ENCODE measurements around the gene TCF4. TPM values are rescaled to one million over a fixed set of nuclear protein-coding genes. Genes with fewer than 3 reads are reported as not detected.

Gene TCF4
- total and polyA plus RNA-seq, 10 donors, result 14.6 to 200 (median 153) TPM

GRCh38 chr18:55353806-55354205 is 234.2 kb downstream of the TCF4 start:
- Histone ChIP-seq H3K9me3 (no peaks in the 10 kb centered on the region), H3K4me3 (no peak overlapping the region), H3K4me1 (peaks cover 0 to 12% (median 0%) of the 10 kb centered on the region in 6 donors), H3K27ac (no peak overlapping the region), H3K27me3 (replicated peaks in 1 of 7) (no peaks in the 10 kb centered on the region), H3K36me3 (no peaks in the 10 kb centered on the region)
- intact Hi-C loops (cut with DNase I; ENCODE audit: low total_unique reads), result no loop called here
- TF ChIP-seq CTCF (IDR thresholded peaks at IDR 0.05 in 8 of 11, conservative IDR thresholded peaks at IDR 0.05 in 3 of 11) (no peak), POLR2AphosphoS5 (IDR thresholded peaks at IDR 0.05) (no peak), POLR2A (IDR thresholded peaks at IDR 0.05) (no peak)
- 20 to 52% (median 33%) methylated on average over 3 of the region's 3 CpGs for WGBS, 5 donors
- DNase-seq, result no peak

- peaks cover 0 to 12% (median 0%) of the 10 kb centered on the region in 6 donors for H3K4me1 ChIP-seq
- intact Hi-C loops (cut with DNase I; ENCODE audit: low total_unique reads), result no loop called here
- H3K27ac ChIP-seq, result no peak overlapping the region
- 59 to 77% (median 69%) methylated on average over 3 of the region's 3 CpGs for WGBS, 5 donors
- H3K36me3 ChIP-seq, result no peaks in the 10 kb centered on the region
- H3K9me3 ChIP-seq, result no peaks in the 10 kb centered on the region
- H3K4me3 ChIP-seq, result no peak overlapping the region
- no peak for TF ChIP-seq CTCF (IDR thresholded peaks at IDR 0.05 in 8 of 11, conservative IDR thresholded peaks at IDR 0.05 in 3 of 11)
- no peak for TF ChIP-seq POLR2AphosphoS5 (IDR thresholded peaks at IDR 0.05)
- TF ChIP-seq POLR2A (IDR thresholded peaks at IDR 0.05), result no peak
- no peaks in the 10 kb centered on the region for H3K27me3 ChIP-seq (replicated peaks in 1 of 7)
- DNase-seq, result no peak
Observed at GRCh38 chr18:55353391-55353790, 234.6 kb downstream of the TCF4 start.

DNA sequence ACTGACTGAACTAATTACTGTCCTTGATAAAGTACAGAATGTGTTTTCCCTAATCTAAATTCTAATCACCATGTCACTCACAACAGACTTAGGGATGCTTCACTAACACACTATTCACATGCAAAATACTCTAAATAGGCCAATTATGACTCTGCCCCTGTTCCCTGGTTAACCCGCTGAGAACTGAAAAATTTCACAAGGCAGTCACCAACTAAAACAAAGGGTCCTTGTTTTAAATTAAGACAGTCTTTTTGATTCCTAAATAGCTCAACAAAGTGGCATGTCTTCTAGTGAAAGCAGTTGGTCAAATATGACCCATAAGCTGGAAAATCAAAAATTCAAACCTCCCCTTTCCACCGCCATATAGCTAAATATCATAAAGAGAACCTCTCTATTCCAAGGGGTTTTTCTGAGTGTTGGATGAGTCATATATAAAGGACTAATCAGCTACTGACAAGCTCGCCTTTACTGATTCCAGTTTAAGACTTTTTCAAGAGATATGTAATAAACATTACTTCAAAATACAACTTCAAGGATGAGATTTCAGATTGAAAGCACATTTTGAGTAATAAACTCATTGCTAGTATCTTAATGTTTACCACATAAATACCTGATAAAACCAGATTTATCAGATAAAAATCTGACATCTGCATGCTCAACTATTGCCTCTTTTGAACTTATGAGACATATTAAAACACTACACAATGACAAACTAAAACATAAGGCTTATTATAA is 235.8 kb downstream of the TCF4 start:
- peaks cover 0 to 12% (median 0%) of the 10 kb centered on the region in 6 donors for H3K4me1 ChIP-seq
- intact Hi-C loops (cut with DNase I; ENCODE audit: low total_unique reads), result no loop called here
- H3K27ac ChIP-seq, result no peak overlapping the region
- no peak for DNase-seq
- TF ChIP-seq POLR2AphosphoS5 (IDR thresholded peaks at IDR 0.05) (no peak), CTCF (IDR thresholded peaks at IDR 0.05 in 8 of 11, conservative IDR thresholded peaks at IDR 0.05 in 3 of 11) (no peak), POLR2A (IDR thresholded peaks at IDR 0.05) (no peak)
- H3K4me3 ChIP-seq, result no peak overlapping the region
- 71 to 80% (median 76%) methylated on average over 3 of the region's 3 CpGs for WGBS, 5 donors
- H3K36me3 ChIP-seq, result no peaks in the 10 kb centered on the region
- H3K27me3 ChIP-seq (replicated peaks in 1 of 7), result no peaks in the 10 kb centered on the region
- H3K9me3 ChIP-seq, result no peaks in the 10 kb centered on the region

DNA sequence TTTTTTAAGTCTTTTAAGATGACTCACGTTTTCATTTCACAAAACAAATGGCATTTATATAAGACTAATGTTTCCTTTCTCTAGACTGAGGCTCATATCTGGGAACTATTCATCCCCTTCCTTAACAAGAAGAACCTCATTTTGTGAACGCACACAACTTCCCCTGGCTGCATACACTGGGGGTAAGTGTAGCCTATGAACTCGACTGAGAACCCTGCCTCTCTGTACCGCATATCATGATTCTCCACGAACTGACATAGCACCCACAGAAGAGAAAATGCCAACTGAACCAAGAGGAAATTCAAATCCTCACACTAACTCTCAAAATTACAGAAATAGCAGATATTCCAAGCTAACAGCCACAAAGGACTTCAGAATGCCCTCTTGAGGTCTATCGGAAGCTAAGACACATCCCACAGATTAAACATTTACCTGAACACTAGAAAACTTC is 236.7 kb downstream of the TCF4 start:
- TF ChIP-seq CTCF (IDR thresholded peaks at IDR 0.05 in 8 of 11, conservative IDR thresholded peaks at IDR 0.05 in 3 of 11), result no peak
- TF ChIP-seq POLR2AphosphoS5 (IDR thresholded peaks at IDR 0.05), result no peak
- TF ChIP-seq POLR2A (IDR thresholded peaks at IDR 0.05), result no peak
- WGBS, 5 donors, result 49 to 63% (median 56%) methylated on average over 6 of the region's 6 CpGs
- H3K4me3 ChIP-seq, result no peak overlapping the region
- H3K36me3 ChIP-seq, result no peaks in the 10 kb centered on the region
- H3K9me3 ChIP-seq, result no peaks in the 10 kb centered on the region
- DNase-seq, result no peak
- H3K27me3 ChIP-seq (replicated peaks in 1 of 7), result no peaks in the 10 kb centered on the region
- peaks cover 0 to 12% (median 0%) of the 10 kb centered on the region in 6 donors for H3K4me1 ChIP-seq
- H3K27ac ChIP-seq, result no peak overlapping the region
- intact Hi-C loops (cut with DNase I; ENCODE audit: low total_unique reads), result no loop called here

Measured in spleen (tissue), 11 donors.